DOHH2 (cell line): ENCODE data around the gene CCDC106.

Source experiments
- H3F3A ChIP-seq: fragments of 200-600 bp; sonication (generic), shearing (Covaris generic); 2 replicates; pipeline ENCODE4 v1.6.0; 2016; ENCODE audit warnings: antibody characterized with exemption, mild to moderate bottlenecking; ENCODE audit not compliant: control insufficient read depth, insufficient read depth
- H3K27ac ChIP-seq: fragments of 200-600 bp; sonication (generic); 2 replicates; pipeline ENCODE4 v1.5.1; 2014; ENCODE audit warnings: low read depth, mild to moderate bottlenecking, low read length, moderate library complexity
- H3K27me3 ChIP-seq: fragments of 200-600 bp; sonication (generic); 2 replicates; pipeline ENCODE4 v1.6.1; 2014; ENCODE audit warnings: mild to moderate bottlenecking, low read length, mixed read lengths; ENCODE audit not compliant: control insufficient read depth
- H3K36me3 ChIP-seq: fragments of 200-600 bp; sonication (generic); 2 replicates; pipeline ENCODE4 v1.6.1; 2014; ENCODE audit warnings: mild to moderate bottlenecking, low read length, moderate library complexity, mixed read lengths; ENCODE audit not compliant: control insufficient read depth
- H3K4me1 ChIP-seq: fragments of 200-600 bp; sonication (generic); 2 replicates; pipeline ENCODE4 v1.6.1; 2014; ENCODE audit warnings: mild to moderate bottlenecking, low read length, mixed read lengths; ENCODE audit not compliant: control insufficient read depth
- H3K4me2 ChIP-seq: fragments of 200-600 bp; sonication (generic); 2 replicates; pipeline ENCODE4 v1.6.0; 2014; ENCODE audit warnings: mild to moderate bottlenecking, low read length, moderate library complexity
- H3K4me3 ChIP-seq: fragments of 200-600 bp; sonication (generic); 2 replicates; pipeline ENCODE4 v1.5.1; 2014; ENCODE audit warnings: mild to moderate bottlenecking, low read length, mixed read lengths
- H3K79me2 ChIP-seq: fragments of 200-600 bp; sonication (generic); 2 replicates; pipeline ENCODE4 v1.6.1; 2014; ENCODE audit warnings: mild to moderate bottlenecking, low read length, mixed read lengths; ENCODE audit not compliant: control insufficient read depth
- H3K9me2 ChIP-seq: fragments of 200-600 bp; sonication (generic); replicated peaks from 2 replicates; pipeline ENCODE4 v1.6.1; 2014; ENCODE audit warnings: mild to moderate bottlenecking, low read length, mixed read lengths; ENCODE audit not compliant: control insufficient read depth
- H3K9me3 ChIP-seq: fragments of 200-600 bp; sonication (generic); 2 replicates; pipeline ENCODE4 v1.6.1; 2014; ENCODE audit warnings: antibody characterized with exemption, low read length, mixed read lengths; ENCODE audit not compliant: control insufficient read depth, insufficient read depth
- H4K20me1 ChIP-seq: fragments of 200-600 bp; sonication (generic); 2 replicates; pipeline ENCODE4 v1.6.0; 2014; ENCODE audit warnings: low read depth, mild to moderate bottlenecking, antibody characterized with exemption, low read length, moderate library complexity; ENCODE audit not compliant: control insufficient read depth, insufficient read depth
- CTCF ChIP-seq: fragments of 200-600 bp; sonication (generic); IDR thresholded peaks from one replicate; pipeline ENCODE4 v1.5.1; 2014; ENCODE audit warnings: antibody characterized with exemption, mild to moderate bottlenecking, low read depth, low read length; ENCODE audit not compliant: poor library complexity, severe bottlenecking
- EZH2phosphoT487 ChIP-seq: fragments of 200-600 bp; sonication (generic); IDR thresholded peaks from 2 replicates; pipeline ENCODE4 v1.6.1; 2017; ENCODE audit warnings: borderline replicate concordance, mild to moderate bottlenecking, antibody characterized with exemption, low read length, moderate library complexity, mixed read lengths

CCDC106 gene

GRCh38 chr19:55624109-55625003, 23.7 kb upstream of the CCDC106 start, which contains the start of gene ZNF784:
ZNF784 (minus strand) TSS chr19:55624566; CDS start chr19:55624561, 5 bp downstream.
- Histone ChIP-seq H3K4me1 (peaks cover 19% of the 10 kb centered on the region), H3K9me2 (no peaks in the 10 kb centered on the region), H3K27me3 (no peaks in the 10 kb centered on the region), H3K27ac (peak within 1 kb of the TSS; percentile 64), H3K4me3 (peak within 1 kb of the TSS; percentile 72), H3K79me2 (no peaks in the 10 kb centered on the region), H3K4me2 (peak within 1 kb of the TSS; percentile 76), H3K9me3 (no peaks in the 10 kb centered on the region), H3K36me3 (no peaks in the 10 kb centered on the region), H3F3A (peaks cover 9% of the 10 kb centered on the region), H4K20me1 (peaks cover 4% of the 10 kb centered on the region; the same call in 1 of the 2 replicates)
- TF ChIP-seq CTCF = no peak
- no peak for TF ChIP-seq EZH2phosphoT487

- no peak overlapping the region for H3K27ac ChIP-seq
- peaks cover 9% of the 10 kb centered on the region for H3F3A ChIP-seq
- H3K4me1 ChIP-seq = peaks cover 20% of the 10 kb centered on the region
- H3K36me3 ChIP-seq = no peaks in the 10 kb centered on the region
- no peaks in the 10 kb centered on the region for H3K79me2 ChIP-seq
- H4K20me1 ChIP-seq = peaks cover 4% of the 10 kb centered on the region; the same call in 1 of the 2 replicates
- TF ChIP-seq CTCF (no peak), EZH2phosphoT487 (no peak)
- no peaks in the 10 kb centered on the region for H3K27me3 ChIP-seq
- no peaks in the 10 kb centered on the region for H3K9me2 ChIP-seq
- H3K4me2 ChIP-seq = peak overlapping the region; percentile 76
- no peaks in the 10 kb centered on the region for H3K9me3 ChIP-seq
- H3K4me3 ChIP-seq = peak overlapping the region; percentile 72
Measured at GRCh38 chr19:55625004-55625326, 23.0 kb upstream of the CCDC106 start.

GRCh38 chr19:55626350-55626749, 21.7 kb upstream of the CCDC106 start:
- no peaks in the 10 kb centered on the region for H3K9me2 ChIP-seq
- H3K4me1 ChIP-seq = peaks cover 20% of the 10 kb centered on the region
- no peaks in the 10 kb centered on the region for H3K9me3 ChIP-seq
- H3K4me2 ChIP-seq = no peak overlapping the region
- no peak overlapping the region for H3K4me3 ChIP-seq
- H3K27me3 ChIP-seq = no peaks in the 10 kb centered on the region
- TF ChIP-seq CTCF (no peak), EZH2phosphoT487 (no peak)
- H3K36me3 ChIP-seq = no peaks in the 10 kb centered on the region
- no peak overlapping the region for H3K27ac ChIP-seq
- peaks cover 9% of the 10 kb centered on the region for H3F3A ChIP-seq
- no peaks in the 10 kb centered on the region for H3K79me2 ChIP-seq
- peaks cover 4% of the 10 kb centered on the region; the same call in 1 of the 2 replicates for H4K20me1 ChIP-seq
